ENCODE results near the gene TMEM185A.
A peak's percentile ranks its signal among the peaks of the same experiment; 100 is the strongest.
"Not testable (repeated sequence)": the region's sequence is repeated elsewhere in the genome, so short reads cannot be mapped to it uniquely, and the experiment has no call there.

The TMEM185A gene

DNA sequence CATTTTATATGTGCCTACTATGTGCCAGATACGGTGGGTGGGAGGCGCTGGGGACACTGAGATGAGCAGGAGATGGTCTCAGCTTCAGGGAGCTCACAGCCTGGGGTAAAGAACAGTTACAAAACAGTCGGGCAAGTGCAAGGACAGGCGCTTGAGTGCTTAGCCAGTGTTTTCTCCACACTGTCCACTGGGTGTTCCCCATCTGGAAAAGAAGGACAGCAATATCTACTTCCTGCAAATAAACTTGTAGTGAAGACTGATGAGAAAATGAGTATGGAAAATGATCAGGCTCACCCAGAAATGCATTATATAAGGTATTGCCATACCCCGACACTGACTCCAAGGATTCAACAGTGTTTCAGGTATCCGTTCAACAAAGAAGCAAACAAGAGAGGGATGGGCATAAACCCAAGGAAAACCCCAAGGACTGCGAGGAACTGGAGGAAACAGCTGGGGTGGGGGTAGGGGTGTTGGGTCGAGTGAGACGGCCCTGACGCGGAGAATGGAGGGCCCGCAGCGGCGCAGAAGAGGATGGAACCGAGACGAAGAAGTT is 835 bp downstream of the TMEM185A start:
- peaks cover 6% of the 10 kb centered on the region for H3K4me1 ChIP-seq
- H3K79me2 ChIP-seq, result peaks cover 18% of the 10 kb centered on the region
- peak overlapping the region; percentile 81 for H2AFZ ChIP-seq
- H3K9me3 ChIP-seq (ENCODE audit: control insufficient read depth, low read length), result no peaks in the 10 kb centered on the region
- no peak overlapping the region for H3K9ac ChIP-seq
- no peaks in the 10 kb centered on the region for H3K36me3 ChIP-seq (ENCODE audit: control insufficient read depth, insufficient read depth, low read length)
- peak overlapping the region; percentile 80 for H3K4me2 ChIP-seq (ENCODE audit: low read length)
- peak overlapping the region; percentile 59 for H3K4me3 ChIP-seq (ENCODE audit: low read depth, low read length)
- peak overlapping the region; percentile 56 for H3K27ac ChIP-seq
- no peaks in the 10 kb centered on the region for H3K27me3 ChIP-seq (ENCODE audit: control insufficient read depth, insufficient read depth, low read length)
- TF ChIP-seq, protein P1, sequence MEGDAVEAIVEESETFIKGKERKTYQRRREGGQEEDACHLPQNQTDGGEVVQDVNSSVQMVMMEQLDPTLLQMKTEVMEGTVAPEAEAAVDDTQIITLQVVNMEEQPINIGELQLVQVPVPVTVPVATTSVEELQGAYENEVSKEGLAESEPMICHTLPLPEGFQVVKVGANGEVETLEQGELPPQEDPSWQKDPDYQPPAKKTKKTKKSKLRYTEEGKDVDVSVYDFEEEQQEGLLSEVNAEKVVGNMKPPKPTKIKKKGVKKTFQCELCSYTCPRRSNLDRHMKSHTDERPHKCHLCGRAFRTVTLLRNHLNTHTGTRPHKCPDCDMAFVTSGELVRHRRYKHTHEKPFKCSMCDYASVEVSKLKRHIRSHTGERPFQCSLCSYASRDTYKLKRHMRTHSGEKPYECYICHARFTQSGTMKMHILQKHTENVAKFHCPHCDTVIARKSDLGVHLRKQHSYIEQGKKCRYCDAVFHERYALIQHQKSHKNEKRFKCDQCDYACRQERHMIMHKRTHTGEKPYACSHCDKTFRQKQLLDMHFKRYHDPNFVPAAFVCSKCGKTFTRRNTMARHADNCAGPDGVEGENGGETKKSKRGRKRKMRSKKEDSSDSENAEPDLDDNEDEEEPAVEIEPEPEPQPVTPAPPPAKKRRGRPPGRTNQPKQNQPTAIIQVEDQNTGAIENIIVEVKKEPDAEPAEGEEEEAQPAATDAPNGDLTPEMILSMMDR (IDR thresholded peaks at IDR 0.05), result no peak

DNA sequence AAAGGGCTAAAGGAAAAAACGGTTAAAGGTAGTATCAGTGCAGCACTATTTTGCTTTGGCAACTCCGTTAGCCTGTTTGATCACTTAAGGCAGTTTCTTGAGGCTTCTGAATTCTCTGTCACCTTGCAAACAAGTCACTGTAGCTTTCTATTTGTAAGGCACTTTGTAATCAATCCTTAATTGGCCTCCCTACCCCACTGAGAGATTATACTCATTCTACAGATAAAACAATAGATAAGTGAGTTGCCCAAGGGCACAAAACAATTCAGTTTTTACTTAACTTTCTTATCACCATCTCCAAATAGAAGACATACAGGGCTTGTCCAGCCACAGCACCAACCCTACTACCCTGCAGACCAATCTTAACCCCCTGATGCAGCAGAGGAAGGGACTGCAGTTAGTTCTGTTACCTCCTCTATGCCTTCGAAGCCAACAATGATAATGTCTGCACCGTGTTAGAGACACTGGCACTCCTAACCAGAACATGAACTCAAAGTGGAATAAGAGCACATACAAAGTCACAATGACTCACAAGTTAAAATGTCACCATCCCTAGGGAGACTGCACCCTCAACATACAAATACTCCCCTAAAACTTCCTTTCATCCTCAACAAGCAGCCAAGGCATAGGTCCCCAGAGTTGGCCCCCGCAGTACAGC is 1.7 kb downstream of the TMEM185A start:
- Histone ChIP-seq H3K27me3 (ENCODE audit: control insufficient read depth, insufficient read depth, low read length) (no peaks in the 10 kb centered on the region), H3K36me3 (ENCODE audit: control insufficient read depth, insufficient read depth, low read length) (no peaks in the 10 kb centered on the region), H3K9ac (no peak overlapping the region), H3K4me1 (peaks cover 6% of the 10 kb centered on the region), H3K4me3 (ENCODE audit: low read depth, low read length) (no peak overlapping the region), H3K9me3 (ENCODE audit: control insufficient read depth, low read length) (no peaks in the 10 kb centered on the region), H2AFZ (no peak overlapping the region), H3K4me2 (ENCODE audit: low read length) (no peak overlapping the region), H3K27ac (no peak overlapping the region), H3K79me2 (peaks cover 18% of the 10 kb centered on the region)
- TF ChIP-seq, protein P1 (IDR thresholded peaks at IDR 0.05), result no peak

DNA sequence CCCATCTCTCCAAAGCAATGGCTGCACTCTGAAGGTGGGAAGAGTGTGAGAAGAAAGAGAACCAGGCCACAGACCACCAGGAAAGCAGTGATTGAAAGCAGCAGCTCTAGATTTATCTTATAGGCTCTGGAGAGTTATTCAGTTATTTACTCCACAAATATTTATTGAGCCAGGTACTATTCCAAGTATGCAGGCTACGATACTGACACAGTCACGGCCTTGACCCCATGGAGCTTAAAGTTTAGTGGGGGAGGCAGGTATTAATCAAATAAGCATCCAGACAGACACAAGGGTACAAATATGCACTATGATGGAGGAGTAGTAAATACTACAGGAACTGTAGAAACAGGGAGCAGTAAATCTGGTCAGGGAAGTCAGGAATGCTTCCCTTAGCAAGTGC is 2.8 kb downstream of the TMEM185A start:
- Histone ChIP-seq H3K27ac (no peak overlapping the region), H2AFZ (no peak overlapping the region), H3K27me3 (ENCODE audit: control insufficient read depth, insufficient read depth, low read length) (no peaks in the 10 kb centered on the region), H3K4me3 (ENCODE audit: low read depth, low read length) (no peak overlapping the region), H3K9me3 (ENCODE audit: control insufficient read depth, low read length) (no peaks in the 10 kb centered on the region), H3K36me3 (ENCODE audit: control insufficient read depth, insufficient read depth, low read length) (no peaks in the 10 kb centered on the region), H3K4me2 (ENCODE audit: low read length) (no peak overlapping the region), H3K79me2 (peaks cover 18% of the 10 kb centered on the region), H3K9ac (no peak overlapping the region), H3K4me1 (peaks cover 6% of the 10 kb centered on the region)
- TF ChIP-seq, protein P1 (IDR thresholded peaks at IDR 0.05), result no peak

DNA sequence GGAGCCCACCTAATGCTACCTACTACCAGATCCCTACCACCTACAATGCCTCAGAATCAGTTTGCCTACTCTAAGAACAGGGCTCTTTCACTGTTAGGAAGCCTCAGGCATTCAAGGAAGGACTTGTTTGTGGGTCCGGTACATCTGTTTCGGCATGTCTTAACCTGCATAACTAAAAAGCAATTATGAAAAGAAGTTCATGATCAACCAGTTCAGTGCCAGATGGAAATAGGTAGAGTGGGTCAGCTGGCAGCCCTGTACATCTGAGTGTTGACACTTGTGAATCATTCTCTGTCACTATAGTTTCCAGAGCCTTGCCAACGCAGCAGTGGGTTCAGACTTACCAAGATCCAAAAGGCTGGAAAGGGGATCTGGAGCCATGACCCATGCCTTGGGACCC is 3.3 kb downstream of the TMEM185A start:
- TF ChIP-seq, protein P1 (IDR thresholded peaks at IDR 0.05), result no peak
- peaks cover 6% of the 10 kb centered on the region for H3K4me1 ChIP-seq
- H3K4me2 ChIP-seq (ENCODE audit: low read length), result no peak overlapping the region
- H3K27ac ChIP-seq, result no peak overlapping the region
- H3K9me3 ChIP-seq (ENCODE audit: control insufficient read depth, low read length), result no peaks in the 10 kb centered on the region
- peaks cover 18% of the 10 kb centered on the region for H3K79me2 ChIP-seq
- H3K9ac ChIP-seq, result no peak overlapping the region
- H2AFZ ChIP-seq, result no peak overlapping the region
- H3K4me3 ChIP-seq (ENCODE audit: low read depth, low read length), result no peak overlapping the region
- no peaks in the 10 kb centered on the region for H3K36me3 ChIP-seq (ENCODE audit: control insufficient read depth, insufficient read depth, low read length)
- H3K27me3 ChIP-seq (ENCODE audit: control insufficient read depth, insufficient read depth, low read length), result no peaks in the 10 kb centered on the region

DNA sequence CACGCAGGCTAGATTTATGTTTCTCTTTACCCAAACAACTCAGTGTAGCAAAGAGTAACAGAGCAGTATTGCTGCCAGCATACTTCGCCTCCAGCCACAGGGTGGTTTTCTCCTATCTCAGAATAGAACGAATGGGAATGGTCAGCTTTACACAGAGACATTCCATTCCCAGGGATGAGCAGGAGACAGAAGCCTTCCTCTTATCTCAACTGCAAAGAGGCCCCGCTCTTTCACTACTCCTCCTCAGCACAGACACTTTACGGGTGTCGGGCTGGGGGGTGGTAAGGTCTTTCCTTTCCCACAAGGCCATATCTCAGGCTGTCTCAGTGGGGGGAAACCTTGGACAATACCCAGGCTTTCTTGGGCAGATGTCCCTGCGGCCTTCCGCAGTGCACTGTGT is 4.8 kb downstream of the TMEM185A start:
- not testable (repeated sequence) for H3K4me2 ChIP-seq (ENCODE audit: low read length); H2AFZ ChIP-seq; H3K9me3 ChIP-seq (ENCODE audit: control insufficient read depth, low read length); H3K36me3 ChIP-seq (ENCODE audit: control insufficient read depth, insufficient read depth, low read length); H3K9ac ChIP-seq; H3K4me3 ChIP-seq (ENCODE audit: low read depth, low read length); H3K27ac ChIP-seq; H3K27me3 ChIP-seq (ENCODE audit: control insufficient read depth, insufficient read depth, low read length); H3K4me1 ChIP-seq
- H3K79me2 ChIP-seq, result peaks cover 18% of the 10 kb centered on the region

DNA sequence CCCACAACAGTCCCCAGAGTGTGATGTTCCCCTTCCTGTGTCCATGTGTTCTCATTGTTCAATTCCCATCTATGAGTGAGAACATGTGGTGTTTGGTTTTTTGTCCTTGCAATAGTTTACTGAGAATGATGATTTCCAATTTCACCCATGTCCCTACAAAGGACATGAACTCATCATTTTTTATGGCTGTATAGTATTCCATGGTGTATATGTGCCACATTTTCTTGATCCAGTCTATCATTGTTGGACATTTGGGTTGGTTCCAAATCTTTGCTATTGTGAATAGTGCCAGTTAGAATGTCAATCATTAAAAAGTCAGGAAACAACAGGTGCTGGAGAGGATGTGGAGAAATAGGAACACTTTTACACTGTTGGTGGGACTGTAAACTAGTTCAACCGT is 11.9 kb downstream of the TMEM185A start:
- not testable (repeated sequence) for H3K9ac ChIP-seq; H3K27ac ChIP-seq; H3K4me3 ChIP-seq (ENCODE audit: low read depth, low read length); H3K9me3 ChIP-seq (ENCODE audit: control insufficient read depth, low read length); H3K36me3 ChIP-seq (ENCODE audit: control insufficient read depth, insufficient read depth, low read length); H3K4me2 ChIP-seq (ENCODE audit: low read length); H3K27me3 ChIP-seq (ENCODE audit: control insufficient read depth, insufficient read depth, low read length); H3K79me2 ChIP-seq; H2AFZ ChIP-seq; H3K4me1 ChIP-seq
